Measurements from ENCODE around the gene TMBIM4.
"Not testable (repeated sequence)": the region's sequence is repeated elsewhere in the genome, so short reads cannot be mapped to it uniquely, and the experiment has no call there.

The TMBIM4 gene, protein sequence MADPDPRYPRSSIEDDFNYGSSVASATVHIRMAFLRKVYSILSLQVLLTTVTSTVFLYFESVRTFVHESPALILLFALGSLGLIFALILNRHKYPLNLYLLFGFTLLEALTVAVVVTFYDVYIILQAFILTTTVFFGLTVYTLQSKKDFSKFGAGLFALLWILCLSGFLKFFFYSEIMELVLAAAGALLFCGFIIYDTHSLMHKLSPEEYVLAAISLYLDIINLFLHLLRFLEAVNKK

DNA sequence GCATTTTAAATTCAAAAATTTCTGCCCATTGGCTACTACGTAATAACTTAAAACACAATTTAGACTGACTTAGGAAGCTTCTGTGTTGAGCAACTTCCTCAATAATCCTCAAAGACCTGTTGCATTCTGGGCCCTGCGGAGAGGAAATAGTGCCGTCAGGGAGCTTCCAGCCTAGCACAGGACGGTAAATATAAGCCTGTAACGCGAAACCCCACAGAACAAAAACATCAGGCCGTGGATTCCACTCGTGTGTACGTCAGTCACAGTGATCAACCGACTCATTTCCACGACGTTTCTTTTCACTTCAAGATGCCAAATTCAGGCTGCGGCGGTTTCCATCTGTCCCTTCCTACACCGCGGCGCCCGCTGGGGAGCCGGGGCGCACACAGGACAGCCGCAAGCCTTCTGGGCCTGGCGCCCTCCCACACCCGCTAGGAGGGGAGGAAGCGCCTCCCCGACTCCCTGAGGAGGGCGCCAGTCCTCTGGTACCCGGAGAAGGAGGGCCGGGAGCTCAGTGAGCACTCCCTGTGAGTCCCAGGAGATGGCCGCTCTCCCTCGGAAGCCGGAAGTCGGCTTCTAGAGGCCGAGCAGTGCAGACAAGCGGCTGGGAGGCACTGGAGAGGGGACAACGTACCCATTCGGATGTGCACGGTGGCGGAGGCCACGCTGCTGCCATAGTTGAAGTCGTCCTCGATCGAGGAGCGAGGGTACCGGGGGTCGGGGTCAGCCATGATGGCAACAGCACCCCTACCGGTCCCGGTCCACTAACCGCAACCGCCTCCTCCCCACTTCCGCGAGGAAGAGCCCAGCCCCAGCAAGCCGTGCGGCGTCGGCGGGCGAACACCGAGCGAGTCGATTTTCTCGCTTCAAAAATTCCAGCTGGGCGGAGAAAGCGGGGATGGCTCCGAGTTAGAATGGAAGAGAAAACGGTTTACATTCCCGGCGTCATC lies at the start of gene TMBIM4:
TSS of gene TMBIM4 (minus strand) at position 776 of the 950 bp plus-strand sequence. CDS start at position 731, 45 bp downstream.
- H3K4me3 ChIP-seq (ENCODE audit: low read length), result peak within 1 kb of the TSS; percentile 83
- peaks cover 5% of the 10 kb centered on the region for H3K9me3 ChIP-seq (ENCODE audit: insufficient read depth, low read depth, low read length)
- H3K27me3 ChIP-seq (ENCODE audit: insufficient read depth, low read length), result no peaks in the 10 kb centered on the region
- H3K9ac ChIP-seq (ENCODE audit: low read depth, low read length), result peak within 1 kb of the TSS; percentile 84; the same call in 1 of the 2 replicates
- no peaks in the 10 kb centered on the region for H3K36me3 ChIP-seq (ENCODE audit: insufficient read depth, low read depth, low read length)
- H3K27ac ChIP-seq (ENCODE audit: low read length), result peak within 1 kb of the TSS; percentile 81
- H3K4me1 ChIP-seq (ENCODE audit: insufficient read depth, low read length), result peaks cover 3% of the 10 kb centered on the region; the same call in 1 of the 2 replicates

DNA sequence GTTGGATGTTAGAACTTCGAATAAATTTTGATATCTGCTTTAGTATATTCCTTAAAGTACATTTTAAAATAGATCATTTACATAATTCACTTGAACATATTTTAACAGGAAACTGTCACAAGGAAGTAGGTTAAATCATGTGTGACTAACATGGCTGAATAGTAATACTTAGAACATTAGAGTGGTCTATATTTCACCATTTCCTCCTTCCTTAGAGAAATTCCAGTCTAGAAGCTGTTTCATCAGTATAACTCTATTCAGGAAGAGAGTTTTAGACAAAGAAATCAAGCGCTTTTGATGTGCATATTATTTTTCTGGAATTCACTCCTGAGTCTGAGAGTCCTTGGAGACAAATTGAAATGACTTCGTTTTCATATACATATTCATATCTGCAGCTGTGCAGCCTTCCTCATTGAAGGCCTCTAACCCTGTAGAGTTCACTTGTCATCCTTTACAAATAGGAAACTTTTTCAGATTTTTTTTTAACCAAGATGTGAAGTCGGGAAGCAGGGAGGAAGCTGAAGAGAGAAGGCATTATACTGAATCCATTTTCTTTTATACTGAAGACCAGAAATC lies 47.6 kb upstream of the TMBIM4 start:
- Histone ChIP-seq H3K27me3 (ENCODE audit: insufficient read depth, low read length) (no peaks in the 10 kb centered on the region), H3K27ac (ENCODE audit: low read length) (no peak overlapping the region), H3K9me3 (ENCODE audit: insufficient read depth, low read depth, low read length) (no peaks in the 10 kb centered on the region), H3K4me3 (ENCODE audit: low read length) (no peak overlapping the region), H3K36me3 (ENCODE audit: insufficient read depth, low read depth, low read length) (no peaks in the 10 kb centered on the region), H3K4me1 (ENCODE audit: insufficient read depth, low read length) (no peaks in the 10 kb centered on the region), H3K9ac (ENCODE audit: low read depth, low read length) (no peak overlapping the region)

DNA sequence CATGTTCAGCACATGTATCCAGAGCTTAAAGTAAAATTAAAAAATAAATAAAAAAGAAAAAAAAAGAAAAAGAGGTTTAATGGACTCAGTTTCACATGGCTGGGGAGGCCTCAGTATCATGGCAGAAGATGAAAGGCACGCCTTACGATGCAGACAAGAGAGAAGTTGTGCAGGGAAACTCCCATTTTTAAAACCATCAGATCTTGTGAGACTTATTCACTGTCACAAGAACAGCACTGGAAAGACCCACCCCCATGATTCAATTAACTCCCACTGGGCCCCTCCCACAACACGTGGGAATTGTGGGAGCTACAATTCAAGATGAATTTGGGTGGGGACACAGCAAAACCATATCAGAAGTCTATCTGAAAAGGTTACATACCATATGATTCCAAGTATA lies 43.2 kb upstream of the TMBIM4 start:
- not testable (repeated sequence) for H3K4me1 ChIP-seq (ENCODE audit: insufficient read depth, low read length); H3K4me3 ChIP-seq (ENCODE audit: low read length); H3K9ac ChIP-seq (ENCODE audit: low read depth, low read length); H3K27me3 ChIP-seq (ENCODE audit: insufficient read depth, low read length); H3K36me3 ChIP-seq (ENCODE audit: insufficient read depth, low read depth, low read length); H3K27ac ChIP-seq (ENCODE audit: low read length); H3K9me3 ChIP-seq (ENCODE audit: insufficient read depth, low read depth, low read length)

DNA sequence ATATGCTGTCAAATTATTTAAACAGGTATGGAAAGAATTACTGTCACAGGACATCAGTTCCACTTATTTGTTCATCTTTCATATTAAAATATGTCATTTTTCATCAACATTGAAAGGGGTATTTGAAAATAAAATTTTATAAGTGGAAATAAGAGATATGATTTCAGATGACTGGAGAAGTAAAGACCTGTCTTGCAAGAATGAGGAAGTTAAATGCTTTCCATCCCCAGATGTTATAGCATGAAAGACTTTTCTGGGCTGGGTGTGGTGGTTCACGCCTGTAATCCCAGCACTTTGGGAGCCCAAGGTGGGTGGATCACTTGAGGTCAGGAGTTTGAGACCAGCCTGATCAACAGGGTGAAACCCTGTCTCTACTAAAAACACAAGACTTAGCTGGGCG lies 41.8 kb upstream of the TMBIM4 start:
- not testable (repeated sequence) for H3K4me1 ChIP-seq (ENCODE audit: insufficient read depth, low read length); H3K9me3 ChIP-seq (ENCODE audit: insufficient read depth, low read depth, low read length); H3K27ac ChIP-seq (ENCODE audit: low read length); H3K27me3 ChIP-seq (ENCODE audit: insufficient read depth, low read length); H3K36me3 ChIP-seq (ENCODE audit: insufficient read depth, low read depth, low read length); H3K4me3 ChIP-seq (ENCODE audit: low read length); H3K9ac ChIP-seq (ENCODE audit: low read depth, low read length)

DNA sequence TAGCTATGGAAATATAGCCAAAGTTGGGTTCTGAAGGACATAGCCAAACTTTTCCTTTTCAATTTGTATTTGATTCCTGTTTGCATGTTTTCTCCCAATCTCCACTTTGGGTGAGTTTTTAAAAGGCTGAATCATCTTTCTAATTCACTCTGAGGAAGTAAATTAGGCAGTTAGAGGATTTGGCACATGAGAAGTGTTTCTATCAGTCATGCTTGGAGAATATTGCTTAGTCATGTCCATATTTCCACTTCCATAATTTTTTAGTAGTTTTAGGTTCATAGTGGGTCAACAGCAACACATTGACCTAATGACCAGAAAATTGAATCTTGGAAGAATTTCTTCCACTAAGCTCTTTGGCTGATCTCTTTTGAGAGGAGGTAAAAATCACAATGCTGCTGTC lies 41.0 kb upstream of the TMBIM4 start:
- Histone ChIP-seq H3K4me3 (ENCODE audit: low read length) (no peak overlapping the region), H3K9ac (ENCODE audit: low read depth, low read length) (no peak overlapping the region)

DNA sequence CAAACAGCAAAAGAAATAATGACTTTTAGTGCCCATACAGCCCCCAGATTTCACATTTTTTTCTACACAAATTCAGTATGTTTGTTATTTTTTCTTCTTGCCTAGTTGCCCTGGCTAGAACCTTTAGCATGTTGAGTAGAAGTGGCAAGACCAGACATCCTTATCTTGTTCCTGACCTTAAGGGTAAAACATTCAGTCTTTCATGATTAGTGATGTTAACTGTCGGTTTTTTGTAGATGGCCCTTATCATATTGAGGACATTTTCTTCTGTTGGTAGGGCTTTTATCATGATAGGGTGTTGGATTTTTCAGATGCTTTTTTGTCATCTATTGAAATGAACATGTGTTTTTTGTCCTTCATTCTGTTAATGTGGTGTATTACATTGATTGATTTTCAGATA lies 36.3 kb upstream of the TMBIM4 start:
- H3K9ac ChIP-seq (ENCODE audit: low read depth, low read length), result no peak overlapping the region
- no peaks in the 10 kb centered on the region for H3K36me3 ChIP-seq (ENCODE audit: insufficient read depth, low read depth, low read length)
- no peaks in the 10 kb centered on the region for H3K4me1 ChIP-seq (ENCODE audit: insufficient read depth, low read length)
- H3K27ac ChIP-seq (ENCODE audit: low read length), result no peak overlapping the region
- no peaks in the 10 kb centered on the region for H3K9me3 ChIP-seq (ENCODE audit: insufficient read depth, low read depth, low read length)
- H3K27me3 ChIP-seq (ENCODE audit: insufficient read depth, low read length), result no peaks in the 10 kb centered on the region
- H3K4me3 ChIP-seq (ENCODE audit: low read length), result no peak overlapping the region

More for the DNA sequence above, 41.0 kb upstream of the TMBIM4 start:
- no peaks in the 10 kb centered on the region for H3K36me3 ChIP-seq (ENCODE audit: insufficient read depth, low read depth, low read length)
- H3K27me3 ChIP-seq (ENCODE audit: insufficient read depth, low read length), result no peaks in the 10 kb centered on the region
- no peaks in the 10 kb centered on the region for H3K4me1 ChIP-seq (ENCODE audit: insufficient read depth, low read length)
- H3K9me3 ChIP-seq (ENCODE audit: insufficient read depth, low read depth, low read length), result no peaks in the 10 kb centered on the region
- H3K27ac ChIP-seq (ENCODE audit: low read length), result no peak overlapping the region

DNA sequence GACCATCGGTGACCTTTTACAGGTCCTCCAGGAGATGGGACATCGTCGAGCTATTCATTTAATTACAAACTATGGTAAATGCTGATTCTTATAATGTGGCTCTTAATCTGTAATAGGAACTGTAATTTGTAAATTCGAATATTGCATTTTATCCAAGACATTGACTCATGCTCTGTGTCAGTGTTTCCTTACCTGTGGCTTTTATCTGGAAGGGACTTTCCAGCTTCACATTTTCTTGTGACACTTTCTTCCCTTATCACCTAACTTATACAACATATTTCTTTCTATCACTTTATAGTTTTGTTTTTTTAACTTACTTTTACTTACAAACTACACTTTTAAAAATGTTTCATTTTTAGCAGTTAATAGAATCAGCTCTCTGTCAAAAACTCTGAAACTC lies 34.0 kb upstream of the TMBIM4 start:
- no peaks in the 10 kb centered on the region for H3K27me3 ChIP-seq (ENCODE audit: insufficient read depth, low read length)
- no peak overlapping the region for H3K27ac ChIP-seq (ENCODE audit: low read length)
- no peaks in the 10 kb centered on the region for H3K4me1 ChIP-seq (ENCODE audit: insufficient read depth, low read length)
- no peaks in the 10 kb centered on the region for H3K36me3 ChIP-seq (ENCODE audit: insufficient read depth, low read depth, low read length)
- no peak overlapping the region for H3K4me3 ChIP-seq (ENCODE audit: low read length)
- H3K9me3 ChIP-seq (ENCODE audit: insufficient read depth, low read depth, low read length), result no peaks in the 10 kb centered on the region
- H3K9ac ChIP-seq (ENCODE audit: low read depth, low read length), result no peak overlapping the region

DNA sequence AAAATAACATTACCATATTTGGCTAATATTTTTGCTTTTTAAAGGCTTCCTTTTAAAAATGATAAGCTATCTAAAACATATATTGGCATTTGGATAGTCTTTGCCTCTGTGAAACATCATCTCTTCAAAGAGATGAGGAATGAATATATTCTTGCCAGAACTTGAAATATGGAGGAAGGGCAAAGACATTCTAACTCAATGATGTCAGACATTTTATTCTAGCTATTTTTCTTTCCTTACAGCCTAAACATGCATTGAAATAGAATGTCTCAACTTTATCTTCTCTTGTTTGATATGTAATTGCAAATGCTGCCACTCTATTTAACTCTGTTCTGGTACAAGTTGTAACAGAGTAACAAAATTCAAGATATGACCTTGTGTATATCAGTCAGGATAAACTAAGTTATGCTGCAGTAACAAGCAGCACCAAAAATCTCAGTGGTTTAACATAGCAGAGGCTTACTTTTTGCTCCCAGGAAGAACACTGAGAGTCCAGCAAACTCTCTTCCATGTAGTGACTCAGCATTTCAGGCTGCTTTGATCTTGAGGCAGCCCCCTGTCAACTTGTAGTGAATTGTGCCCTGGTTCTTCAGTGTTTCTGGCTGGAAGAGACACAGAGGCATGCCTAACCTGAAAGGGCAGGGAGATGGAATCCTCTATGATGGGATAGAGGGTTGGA lies 30.2 kb upstream of the TMBIM4 start:
- Histone ChIP-seq H3K9ac (ENCODE audit: low read depth, low read length) (no peak overlapping the region), H3K27me3 (ENCODE audit: insufficient read depth, low read length) (no peaks in the 10 kb centered on the region), H3K36me3 (ENCODE audit: insufficient read depth, low read depth, low read length) (no peaks in the 10 kb centered on the region), H3K27ac (ENCODE audit: low read length) (no peak overlapping the region), H3K9me3 (ENCODE audit: insufficient read depth, low read depth, low read length) (no peaks in the 10 kb centered on the region), H3K4me1 (ENCODE audit: insufficient read depth, low read length) (peaks cover 16% of the 10 kb centered on the region), H3K4me3 (ENCODE audit: low read length) (no peak overlapping the region)

DNA sequence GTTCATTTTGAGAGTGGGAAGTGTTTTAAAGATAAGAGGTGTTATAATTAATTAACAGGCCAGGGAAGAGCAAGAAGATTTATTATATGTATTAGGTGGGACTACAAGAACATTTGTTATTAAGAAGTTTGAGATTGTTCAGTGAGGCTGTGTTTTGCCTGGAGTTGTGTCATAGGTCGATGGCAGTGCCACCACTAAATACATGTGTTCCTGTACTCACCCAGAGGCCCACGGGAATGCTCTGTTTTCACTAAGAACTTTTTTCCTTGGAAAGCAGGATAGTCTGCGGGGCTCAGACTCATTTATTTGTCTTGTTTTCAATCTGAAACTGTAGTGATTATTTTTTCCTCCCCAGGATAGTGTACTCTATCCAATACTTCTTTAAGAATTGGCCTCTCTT lies 29.3 kb upstream of the TMBIM4 start:
- Histone ChIP-seq H3K9me3 (ENCODE audit: insufficient read depth, low read depth, low read length) (no peaks in the 10 kb centered on the region), H3K27me3 (ENCODE audit: insufficient read depth, low read length) (no peaks in the 10 kb centered on the region), H3K27ac (ENCODE audit: low read length) (no peak overlapping the region), H3K4me3 (ENCODE audit: low read length) (no peak overlapping the region), H3K36me3 (ENCODE audit: insufficient read depth, low read depth, low read length) (no peaks in the 10 kb centered on the region), H3K9ac (ENCODE audit: low read depth, low read length) (no peak overlapping the region), H3K4me1 (ENCODE audit: insufficient read depth, low read length) (peaks cover 16% of the 10 kb centered on the region)

DNA sequence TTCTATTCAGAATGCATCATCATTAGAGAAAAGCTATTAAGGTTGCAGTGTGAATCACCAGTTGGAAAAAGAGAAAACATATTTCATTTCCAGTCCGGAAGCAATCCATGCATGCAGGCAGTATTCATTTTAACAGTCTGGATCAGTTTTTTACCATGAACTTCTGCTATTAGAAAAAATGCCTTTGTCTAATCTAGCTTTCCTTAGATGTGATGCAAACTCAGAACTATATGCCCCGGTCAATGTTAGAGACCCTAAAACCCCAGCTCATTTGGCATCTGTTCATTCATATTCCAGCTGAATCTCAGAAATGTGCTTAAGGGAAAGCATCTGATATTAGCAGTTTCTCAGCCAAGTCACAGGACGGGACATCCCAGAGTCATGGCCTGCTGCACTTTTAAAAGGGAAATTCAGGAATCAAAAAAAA lies 27.7 kb upstream of the TMBIM4 start:
- Histone ChIP-seq H3K27me3 (ENCODE audit: insufficient read depth, low read length) (no peaks in the 10 kb centered on the region), H3K27ac (ENCODE audit: low read length) (no peak overlapping the region), H3K4me1 (ENCODE audit: insufficient read depth, low read length) (peaks cover 16% of the 10 kb centered on the region), H3K9me3 (ENCODE audit: insufficient read depth, low read depth, low read length) (no peaks in the 10 kb centered on the region), H3K4me3 (ENCODE audit: low read length) (no peak overlapping the region), H3K9ac (ENCODE audit: low read depth, low read length) (no peak overlapping the region), H3K36me3 (ENCODE audit: insufficient read depth, low read depth, low read length) (no peaks in the 10 kb centered on the region)

DNA sequence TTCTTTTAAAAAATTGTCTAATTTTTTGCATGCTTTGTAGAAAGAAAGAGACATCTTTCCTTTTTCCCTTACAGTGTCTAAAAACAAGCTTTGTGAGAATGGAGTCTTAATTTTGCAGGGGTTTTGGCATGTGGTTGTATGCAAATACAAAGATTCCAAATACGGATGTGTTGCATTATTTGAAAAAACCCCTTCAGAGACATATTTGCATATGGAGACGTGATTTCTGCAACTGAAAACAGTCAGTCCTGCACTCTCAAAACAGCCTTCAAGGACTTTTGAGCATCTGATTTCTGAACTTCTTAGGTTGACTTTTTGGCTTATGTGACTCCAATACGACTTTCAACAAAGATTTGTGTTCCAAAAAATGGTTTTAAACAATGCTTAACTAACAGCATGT lies 27.0 kb upstream of the TMBIM4 start:
- Histone ChIP-seq H3K9me3 (ENCODE audit: insufficient read depth, low read depth, low read length) (no peaks in the 10 kb centered on the region), H3K4me3 (ENCODE audit: low read length) (no peak overlapping the region; the same call in 1 of the 2 replicates), H3K9ac (ENCODE audit: low read depth, low read length) (no peak overlapping the region), H3K36me3 (ENCODE audit: insufficient read depth, low read depth, low read length) (no peaks in the 10 kb centered on the region), H3K27me3 (ENCODE audit: insufficient read depth, low read length) (peaks cover 2% of the 10 kb centered on the region), H3K4me1 (ENCODE audit: insufficient read depth, low read length) (peaks cover 16% of the 10 kb centered on the region), H3K27ac (ENCODE audit: low read length) (no peak overlapping the region)
